AG09319 (cell line): ENCODE data around the gene ALPK3.
"Not testable (repeated sequence)": the region's sequence is repeated elsewhere in the genome, so short reads cannot be mapped to it uniquely, and the experiment has no call there.

Experiments used
- DNase-seq: peaks from one replicate; pipeline ENCODE4 v3.0.0-alpha.2; 2010; ENCODE audit warnings: low read depth; ENCODE audit errors: extremely low read depth
- TF ChIP-seq, protein P1 (sequence below): IDR thresholded peaks from 2 replicates; pipeline ENCODE4 v1.5.1; 2011; ENCODE audit warnings: low read depth, mild to moderate bottlenecking, inconsistent platforms, low read length, moderate library complexity

The ALPK3 gene

GRCh38 chr15:84873997-84874396 is 56.8 kb downstream of the ALPK3 start:
- TF ChIP-seq, protein P1, sequence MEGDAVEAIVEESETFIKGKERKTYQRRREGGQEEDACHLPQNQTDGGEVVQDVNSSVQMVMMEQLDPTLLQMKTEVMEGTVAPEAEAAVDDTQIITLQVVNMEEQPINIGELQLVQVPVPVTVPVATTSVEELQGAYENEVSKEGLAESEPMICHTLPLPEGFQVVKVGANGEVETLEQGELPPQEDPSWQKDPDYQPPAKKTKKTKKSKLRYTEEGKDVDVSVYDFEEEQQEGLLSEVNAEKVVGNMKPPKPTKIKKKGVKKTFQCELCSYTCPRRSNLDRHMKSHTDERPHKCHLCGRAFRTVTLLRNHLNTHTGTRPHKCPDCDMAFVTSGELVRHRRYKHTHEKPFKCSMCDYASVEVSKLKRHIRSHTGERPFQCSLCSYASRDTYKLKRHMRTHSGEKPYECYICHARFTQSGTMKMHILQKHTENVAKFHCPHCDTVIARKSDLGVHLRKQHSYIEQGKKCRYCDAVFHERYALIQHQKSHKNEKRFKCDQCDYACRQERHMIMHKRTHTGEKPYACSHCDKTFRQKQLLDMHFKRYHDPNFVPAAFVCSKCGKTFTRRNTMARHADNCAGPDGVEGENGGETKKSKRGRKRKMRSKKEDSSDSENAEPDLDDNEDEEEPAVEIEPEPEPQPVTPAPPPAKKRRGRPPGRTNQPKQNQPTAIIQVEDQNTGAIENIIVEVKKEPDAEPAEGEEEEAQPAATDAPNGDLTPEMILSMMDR: no peak

GRCh38 chr15:84874981-84875699 is 58.0 kb downstream of the ALPK3 start:
- DNase-seq: no peak
- TF ChIP-seq, protein P1: no peak

More at GRCh38 chr15:84873997-84874396, 56.8 kb downstream of the ALPK3 start:
- no peak for DNase-seq

GRCh38 chr15:84876269-84876668 is 59.1 kb downstream of the ALPK3 start:
- TF ChIP-seq, protein P1: no peak
- DNase-seq: no peak

GRCh38 chr15:84877701-84878100 is 60.5 kb downstream of the ALPK3 start:
- DNase-seq: not testable (repeated sequence)

DNA sequence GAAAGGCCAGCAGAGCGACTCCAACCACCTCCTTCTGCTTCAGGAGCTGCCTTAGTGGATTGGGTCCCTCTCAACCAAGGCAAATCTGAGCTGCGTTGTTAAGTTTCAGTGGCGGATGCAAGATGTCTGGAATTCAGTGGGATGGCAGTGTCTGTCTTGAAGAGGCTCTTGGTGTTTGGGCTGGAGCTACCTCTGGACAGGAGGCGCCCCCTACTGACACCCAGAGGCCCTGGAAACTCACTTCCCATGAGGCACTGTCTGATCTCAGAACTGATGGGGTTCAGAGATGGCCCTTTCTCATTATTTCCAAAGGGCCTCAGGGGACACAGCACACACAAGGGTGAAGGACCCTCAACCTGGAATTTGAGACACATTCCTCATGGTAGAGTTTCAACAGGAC is 61.3 kb downstream of the ALPK3 start:
- TF ChIP-seq, protein P1: peak; percentile 71
- peak; percentile 10 for DNase-seq

- DNase-seq: no peak
- TF ChIP-seq, protein P1: no peak
These were observed 62.1 kb downstream of the ALPK3 start for GRCh38 chr15:84879088-84879780.

- DNase-seq: no peak
- TF ChIP-seq, protein P1: no peak
These were observed 62.9 kb downstream of the ALPK3 start for GRCh38 chr15:84880007-84880406.
